OCI-LY7 (cell line): ENCODE results near the gene NIF3L1. TPM values are rescaled to one million over a fixed set of nuclear protein-coding genes. Genes with fewer than 3 reads are reported as not detected.

Experiments
- BruUV-seq: library from RNA; stranded (reverse); fragments of 400-500 nt; replicated peaks from 2 replicates; lab custom pipeline; 2021; lab: Mats Ljungman, UMichigan
- CTCF ChIA-PET: fragments of 300-600 bp; sonication (Branson Sonifier 250); formaldehyde crosslinking; loops from one replicate; lab custom pipeline; 2022; ENCODE audit warnings: antibody characterized with exemption; ENCODE audit not compliant: unreplicated experiment; lab: Charles Lee
- POLR2A ChIA-PET: fragments of 300-600 bp; sonication (Branson Sonifier 250); formaldehyde crosslinking; loops from one replicate; lab custom pipeline; 2022; ENCODE audit warnings: antibody characterized with exemption; lab: Charles Lee
- DNase-seq: peaks from one replicate; pipeline ENCODE4 v3.0.0-alpha.2; 2015; ENCODE audit warnings: low spot score
- H2AFZ ChIP-seq: fragments of 200-600 bp; sonication (generic), shearing (Covaris generic); 2 replicates; pipeline ENCODE4 v1.6.1; 2014; ENCODE audit warnings: mild to moderate bottlenecking, antibody characterized with exemption, low read length, moderate library complexity
- H3K27ac ChIP-seq: fragments of 200-600 bp; sonication (generic); 2 replicates; pipeline ENCODE4 v1.5.1; 2014; ENCODE audit warnings: mixed run types, low read depth, mild to moderate bottlenecking, moderate library complexity, low read length, inconsistent platforms; ENCODE audit not compliant: poor library complexity, severe bottlenecking
- H3K36me3 ChIP-seq: fragments of 200-600 bp; sonication (generic); 2 replicates; pipeline ENCODE4 v1.6.1; 2014; ENCODE audit warnings: mild to moderate bottlenecking, antibody characterized with exemption, low read length, moderate library complexity, mixed read lengths; ENCODE audit not compliant: insufficient read depth
- H3K4me1 ChIP-seq: fragments of 200-600 bp; sonication (generic); 2 replicates; pipeline ENCODE4 v1.5.1; 2014; ENCODE audit warnings: mild to moderate bottlenecking, low read length; ENCODE audit not compliant: insufficient read depth, poor library complexity, severe bottlenecking
- H3K4me2 ChIP-seq: fragments of 200-600 bp; sonication (generic); 2 replicates; pipeline ENCODE4 v1.6.1; 2014; ENCODE audit warnings: mild to moderate bottlenecking, low read length
- H3K4me3 ChIP-seq: fragments of 200-600 bp; sonication (generic); 2 replicates; pipeline ENCODE4 v1.5.1; 2014; ENCODE audit warnings: mild to moderate bottlenecking, low read depth, low read length; ENCODE audit not compliant: poor library complexity, severe bottlenecking
- H3K79me2 ChIP-seq: fragments of 200-600 bp; sonication (generic); 2 replicates; pipeline ENCODE4 v1.6.1; 2016; ENCODE audit warnings: low read depth, mild to moderate bottlenecking, low read length, moderate library complexity, mixed read lengths; ENCODE audit not compliant: insufficient read depth
- H3K9me2 ChIP-seq: fragments of 200-600 bp; sonication (generic); 2 replicates; pipeline ENCODE4 v1.6.1; 2016; ENCODE audit warnings: mild to moderate bottlenecking, low read length, mixed read lengths; ENCODE audit not compliant: insufficient read depth
- H3K9me3 ChIP-seq: fragments of 200-600 bp; sonication (generic); 2 replicates; pipeline ENCODE4 v1.6.1; 2014; ENCODE audit warnings: mild to moderate bottlenecking, mixed run types, low read length, mixed read lengths
- H4K20me1 ChIP-seq: fragments of 200-600 bp; sonication (generic); 2 replicates; pipeline ENCODE4 v1.6.1; 2014; ENCODE audit warnings: mild to moderate bottlenecking, antibody characterized with exemption, low read length, moderate library complexity, mixed read lengths; ENCODE audit not compliant: insufficient read depth
- EZH2phosphoT487 ChIP-seq: fragments of 200-600 bp; sonication (generic); IDR thresholded peaks from 2 replicates; pipeline ENCODE4 v1.6.1; 2018; ENCODE audit warnings: low read depth, borderline replicate concordance, mild to moderate bottlenecking, mixed run types, antibody characterized with exemption, low read length, moderate library complexity, mixed read lengths
- intact Hi-C: fragments of 100-400 bp; cut with micrococcal nuclease; formaldehyde crosslinking; loops from one replicate; pipeline ENCODE4 v1.10.0; 2022; ENCODE audit not compliant: unreplicated experiment
- total RNA-seq, 2 experiments: library from RNA; depleted of rRNA in 1 of 2; stranded (reverse); fragments of >200 nt in 1 of 2; shearing (Covaris generic) in 1 of 2; gene quantifications; 2 replicates each; pipeline ENCODE4 v1.2.3, GENCODE V29; 2014 to 2022
- TF ChIP-seq, protein P1 (sequence below): fragments of 200-600 bp; sonication (generic); conservative IDR thresholded peaks from 2 replicates; pipeline ENCODE4 v1.5.1; 2014; ENCODE audit warnings: mild to moderate bottlenecking, antibody characterized with exemption, low read length, moderate library complexity, mixed read lengths

The NIF3L1 gene
- total RNA-seq, 2 experiments from 2014 or later = 60.4 to 68.4 TPM

DNA sequence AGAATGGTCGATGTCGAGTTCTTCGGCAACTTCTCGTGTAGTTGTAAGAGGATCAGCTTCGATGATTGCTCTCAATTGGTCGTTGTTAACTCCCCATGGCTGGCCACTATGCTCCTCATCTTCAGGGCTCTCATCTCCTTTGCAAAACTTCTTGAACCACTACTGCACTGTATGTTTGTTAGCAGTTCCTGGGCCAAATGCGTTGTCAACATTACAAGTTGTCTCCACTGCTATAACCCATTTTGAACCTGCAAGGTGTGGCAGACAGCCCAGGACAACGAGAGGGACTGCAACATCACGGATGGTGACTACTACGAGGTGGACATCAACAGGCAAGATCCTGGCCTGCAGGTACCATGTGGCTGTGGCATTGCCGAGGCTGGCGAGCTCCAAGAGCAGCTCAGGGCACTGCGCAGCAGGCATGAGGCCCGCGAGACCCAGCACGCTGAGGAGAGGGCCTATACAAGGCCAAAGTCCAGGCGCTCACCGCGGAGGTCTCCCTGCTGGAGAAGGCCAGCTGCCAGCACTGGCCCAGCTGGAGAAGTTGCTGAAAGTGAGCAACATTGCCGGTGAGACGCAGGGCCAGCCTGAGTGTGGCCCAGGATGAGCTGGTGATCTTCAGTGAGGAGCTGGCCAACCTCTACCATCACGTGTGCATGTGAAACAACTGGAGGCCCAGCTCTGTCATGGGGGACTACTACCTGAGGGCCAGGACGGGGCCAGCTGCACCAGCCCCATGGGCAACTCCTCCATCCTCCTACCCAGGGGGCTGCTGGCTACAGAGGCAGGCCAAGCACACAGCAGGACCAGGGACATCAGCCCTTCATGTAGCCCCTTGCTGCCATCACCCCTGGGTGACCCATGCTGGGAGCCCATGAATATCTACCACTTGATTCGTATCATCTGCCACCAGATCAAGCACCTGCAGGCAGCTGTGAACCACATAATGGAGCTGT lies 44.9 kb upstream of the NIF3L1 start:
- Histone ChIP-seq H3K79me2 (no peaks in the 10 kb centered on the region), H3K9me3 (no peaks in the 10 kb centered on the region), H3K4me3 (no peak overlapping the region), H2AFZ (no peak overlapping the region), H3K4me2 (no peak overlapping the region), H3K9me2 (no peaks in the 10 kb centered on the region), H3K4me1 (no peaks in the 10 kb centered on the region), H3K36me3 (no peaks in the 10 kb centered on the region), H3K27ac (no peak overlapping the region), H4K20me1 (no peaks in the 10 kb centered on the region)
- no TSS peak for BruUV-seq
- no peak for TF ChIP-seq EZH2phosphoT487
- TF ChIP-seq, protein P1, sequence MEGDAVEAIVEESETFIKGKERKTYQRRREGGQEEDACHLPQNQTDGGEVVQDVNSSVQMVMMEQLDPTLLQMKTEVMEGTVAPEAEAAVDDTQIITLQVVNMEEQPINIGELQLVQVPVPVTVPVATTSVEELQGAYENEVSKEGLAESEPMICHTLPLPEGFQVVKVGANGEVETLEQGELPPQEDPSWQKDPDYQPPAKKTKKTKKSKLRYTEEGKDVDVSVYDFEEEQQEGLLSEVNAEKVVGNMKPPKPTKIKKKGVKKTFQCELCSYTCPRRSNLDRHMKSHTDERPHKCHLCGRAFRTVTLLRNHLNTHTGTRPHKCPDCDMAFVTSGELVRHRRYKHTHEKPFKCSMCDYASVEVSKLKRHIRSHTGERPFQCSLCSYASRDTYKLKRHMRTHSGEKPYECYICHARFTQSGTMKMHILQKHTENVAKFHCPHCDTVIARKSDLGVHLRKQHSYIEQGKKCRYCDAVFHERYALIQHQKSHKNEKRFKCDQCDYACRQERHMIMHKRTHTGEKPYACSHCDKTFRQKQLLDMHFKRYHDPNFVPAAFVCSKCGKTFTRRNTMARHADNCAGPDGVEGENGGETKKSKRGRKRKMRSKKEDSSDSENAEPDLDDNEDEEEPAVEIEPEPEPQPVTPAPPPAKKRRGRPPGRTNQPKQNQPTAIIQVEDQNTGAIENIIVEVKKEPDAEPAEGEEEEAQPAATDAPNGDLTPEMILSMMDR = no peak
- POLR2A ChIA-PET = interaction anchor here (0.7 to 1.1 kb wide), 4 partner anchors 10 to 24 kb away, joined by 3 to 4 read pairs (median 3); no protein-coding TSS in a partner anchor
- CTCF ChIA-PET = no interaction called here
- no peak for DNase-seq
- intact Hi-C loops = no loop called here

DNA sequence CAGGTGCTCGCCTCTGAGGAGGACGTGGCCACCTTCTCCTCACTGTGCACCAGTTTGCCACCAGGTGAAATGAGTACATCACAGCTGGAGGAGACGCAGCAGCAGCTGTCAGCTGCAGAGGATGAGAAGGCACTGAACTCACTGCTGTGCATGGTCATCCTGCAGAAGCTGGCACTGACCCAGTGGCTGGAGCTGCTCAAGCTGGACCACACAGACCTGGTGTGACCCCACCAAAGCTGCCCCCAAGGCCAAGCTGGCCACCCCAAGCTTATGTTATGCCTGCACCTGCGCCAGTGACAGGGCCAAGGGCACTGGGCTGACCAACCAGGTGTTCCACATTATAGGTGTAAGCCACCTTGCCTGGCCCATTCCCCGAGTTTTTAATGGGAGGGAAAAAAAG lies 44.0 kb upstream of the NIF3L1 start:
- Histone ChIP-seq H3K36me3 (no peaks in the 10 kb centered on the region), H3K4me3 (no peak overlapping the region), H3K4me1 (no peaks in the 10 kb centered on the region), H2AFZ (no peak overlapping the region), H3K79me2 (no peaks in the 10 kb centered on the region), H3K4me2 (no peak overlapping the region), H3K9me2 (no peaks in the 10 kb centered on the region), H3K27ac (no peak overlapping the region), H3K9me3 (no peaks in the 10 kb centered on the region), H4K20me1 (no peaks in the 10 kb centered on the region)
- BruUV-seq = no TSS peak
- no peak for TF ChIP-seq EZH2phosphoT487
- TF ChIP-seq, protein P1 = no peak
- intact Hi-C loops = no loop called here
- ChIA-PET CTCF (interaction anchor here (0.5 to 1.3 kb wide), 2 partner anchors 17 to 100 kb away, joined by 4 to 5 read pairs; no protein-coding TSS in a partner anchor), POLR2A (interaction anchor here (0.6 to 1.0 kb wide), 4 partner anchors 9 to 775 kb away, joined by 3 read pairs; no protein-coding TSS in a partner anchor)
- DNase-seq = no peak
